ENCODE measurements around the gene FCF1.
A peak's percentile ranks its signal among the peaks of the same experiment; 100 is the strongest.
"Not testable (repeated sequence)": the region's sequence is repeated elsewhere in the genome, so short reads cannot be mapped to it uniquely, and the experiment has no call there.

Gene FCF1

DNA sequence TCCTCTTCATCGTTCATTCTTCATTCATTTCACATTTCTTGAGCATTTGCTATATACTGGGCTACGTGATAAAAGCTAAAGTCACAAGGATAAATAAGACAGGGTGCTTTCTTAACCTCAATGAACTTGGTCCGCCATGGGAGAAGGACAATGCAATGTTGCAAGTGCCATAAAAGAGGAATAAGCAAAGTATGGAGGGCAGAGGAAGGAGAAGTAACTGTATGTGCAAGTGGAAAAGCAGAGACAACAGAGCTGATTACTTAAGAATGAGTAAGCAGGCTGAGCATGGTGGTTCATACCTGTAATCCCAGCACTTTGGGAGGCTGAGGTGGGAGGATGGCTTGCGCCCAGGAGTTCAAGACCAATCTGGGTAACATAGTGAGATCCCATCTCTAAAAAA is 14.5 kb upstream of the FCF1 start:
- DNase-seq (ENCODE audit: low read depth in 1 of 2, low spot score in 1 of 2) = no peak

DNA sequence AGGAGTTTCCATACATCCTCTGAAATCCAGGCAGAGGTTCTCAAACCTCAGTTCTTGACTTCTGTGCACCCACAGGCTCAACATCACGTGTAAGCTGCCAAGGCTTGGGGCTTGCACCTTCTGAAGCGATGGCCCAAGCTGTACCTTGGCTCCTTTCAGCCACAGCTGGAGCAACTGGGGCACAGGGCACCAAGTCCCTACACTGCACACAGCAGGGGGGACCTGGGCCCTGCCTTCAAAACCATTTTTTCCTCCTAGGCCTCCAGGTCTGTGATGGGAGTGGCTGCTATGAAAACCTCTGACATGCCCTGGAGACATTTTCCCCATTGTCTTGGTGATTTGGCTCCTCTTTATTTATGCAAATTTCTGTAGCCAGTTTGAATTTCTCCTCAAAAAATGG is 10.7 kb upstream of the FCF1 start:
- no peak for DNase-seq (ENCODE audit: low read depth in 1 of 2, low spot score in 1 of 2)

GRCh38 chr14:74703043-74703442 is 9.9 kb upstream of the FCF1 start:
- no peak for DNase-seq (ENCODE audit: low read depth in 1 of 2, low spot score in 1 of 2)

GRCh38 chr14:74704656-74705055 is 8.3 kb upstream of the FCF1 start:
- DNase-seq (ENCODE audit: low read depth in 1 of 2, low spot score in 1 of 2) = no peak

DNA sequence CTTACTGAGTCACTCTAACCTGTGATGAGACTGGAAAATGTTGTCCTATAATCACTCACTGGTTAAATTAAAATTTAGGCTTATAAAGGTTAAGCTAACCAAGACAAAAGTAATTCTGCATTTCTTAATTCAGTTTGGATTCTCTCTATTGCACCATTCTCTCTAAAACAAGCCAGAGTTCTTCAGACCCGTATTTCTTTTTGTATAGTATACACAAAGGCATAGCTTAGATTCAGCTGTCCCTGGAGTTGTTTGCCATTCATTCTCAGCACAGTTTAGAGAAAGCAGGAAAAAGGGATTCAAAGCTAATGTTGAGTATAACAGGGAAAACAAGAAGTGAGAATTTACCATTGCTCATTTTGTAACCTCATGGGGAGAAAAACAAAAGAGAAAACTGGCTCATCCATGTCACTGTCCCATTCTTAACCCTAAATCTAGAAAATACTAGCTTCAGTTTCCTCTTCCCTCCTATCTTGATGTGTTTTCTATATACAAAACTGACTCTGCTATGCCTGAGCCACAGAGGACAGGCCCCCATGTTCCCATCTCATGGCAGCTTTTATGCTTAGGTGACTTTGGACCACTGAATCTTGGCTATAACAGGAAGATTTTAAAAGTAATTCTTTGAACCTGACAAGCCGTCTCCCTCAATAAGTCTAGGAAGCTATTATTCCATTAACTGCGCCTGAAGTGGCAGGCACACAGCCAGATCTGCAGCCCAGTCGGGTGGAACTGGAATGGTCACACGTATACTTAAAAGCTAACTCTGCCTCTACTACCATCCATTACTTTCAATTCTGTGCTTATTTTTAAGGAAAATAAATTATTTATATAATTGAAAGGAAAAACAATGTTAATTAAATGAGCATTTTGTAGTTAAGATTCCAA is 7.1 kb upstream of the FCF1 start:
- DNase-seq (ENCODE audit: low read depth in 1 of 2, low spot score in 1 of 2) = no peak

- DNase-seq (ENCODE audit: low read depth in 1 of 2, low spot score in 1 of 2) = no peak
Measured at GRCh38 chr14:74710480-74710879, 2.5 kb upstream of the FCF1 start.

GRCh38 chr14:74711651-74712050 is 1.3 kb upstream of the FCF1 start:
- DNase-seq (ENCODE audit: low read depth in 1 of 2, low spot score in 1 of 2) = no peak

- no peak for DNase-seq (ENCODE audit: low read depth in 1 of 2, low spot score in 1 of 2)
Measured at GRCh38 chr14:74713395-74713735, 421 bp downstream of the FCF1 start.

DNA sequence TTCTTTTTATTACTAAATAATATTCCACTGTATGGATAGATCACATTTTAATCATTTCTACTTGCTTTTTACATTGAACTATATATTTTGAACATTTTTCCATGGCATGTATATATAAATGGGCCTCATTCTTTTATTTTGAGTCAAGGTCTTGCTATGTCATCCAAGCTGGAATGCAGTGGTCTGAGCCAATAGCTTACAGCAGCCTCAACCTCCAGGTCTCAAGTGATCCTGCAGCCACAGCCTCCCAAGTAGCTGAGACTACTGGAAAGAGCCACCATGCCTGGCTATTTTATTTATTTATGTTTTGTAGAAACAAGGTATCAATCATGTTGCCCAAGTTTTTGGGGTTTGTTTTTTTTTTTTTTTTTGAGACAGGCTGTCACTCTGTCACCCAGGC is 7.6 kb downstream of the FCF1 start:
- DNase-seq (ENCODE audit: low read depth in 1 of 2, low spot score in 1 of 2) = no peak

DNA sequence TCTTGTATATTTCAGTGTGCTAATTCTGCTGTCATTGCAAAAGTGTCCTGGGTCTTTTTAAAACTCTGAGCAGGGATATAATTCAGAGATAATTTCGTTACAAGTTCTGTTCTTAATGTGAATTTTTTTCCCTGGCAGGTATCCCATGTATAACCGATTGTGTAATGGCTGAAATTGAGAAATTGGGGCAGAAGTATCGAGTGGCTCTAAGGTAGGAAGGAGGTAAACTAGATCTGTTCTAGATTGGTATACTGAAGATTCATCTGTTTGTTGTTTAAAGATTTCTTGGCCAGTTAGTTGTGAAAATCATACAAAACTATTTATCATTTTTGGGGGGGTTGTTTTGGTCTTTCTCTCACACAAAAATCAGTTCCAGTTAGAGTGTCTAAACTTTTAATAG is 10.2 kb downstream of the FCF1 start:
- no peak for DNase-seq (ENCODE audit: low read depth in 1 of 2, low spot score in 1 of 2)

GRCh38 chr14:74732387-74732786 is 19.4 kb downstream of the FCF1 start:
- no peak for DNase-seq (ENCODE audit: low read depth in 1 of 2, low spot score in 1 of 2)

- DNase-seq (ENCODE audit: low read depth in 1 of 2, low spot score in 1 of 2) = no peak
Measured at GRCh38 chr14:74733221-74733620, 20.3 kb downstream of the FCF1 start.

DNA sequence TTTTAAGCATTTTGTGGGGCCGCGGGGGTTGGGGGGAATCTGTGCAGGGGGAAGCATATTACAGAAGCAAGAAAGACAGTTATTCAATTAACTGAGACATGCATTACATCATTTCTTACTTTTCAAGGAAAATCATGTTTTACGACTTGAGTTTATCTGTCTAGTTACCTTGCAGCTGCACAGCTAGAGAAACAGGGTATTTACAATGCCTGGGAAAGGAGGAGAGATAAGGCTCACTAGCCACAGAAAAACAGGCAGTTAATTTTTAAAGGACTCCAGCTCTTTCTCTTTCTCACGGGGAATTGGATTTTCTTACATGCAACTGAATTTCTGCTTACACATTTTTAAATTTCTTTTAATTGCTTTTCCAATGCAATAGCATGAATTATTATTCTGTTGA is 22.2 kb downstream of the FCF1 start:
- no peak for DNase-seq (ENCODE audit: low read depth in 1 of 2, low spot score in 1 of 2)

DNA sequence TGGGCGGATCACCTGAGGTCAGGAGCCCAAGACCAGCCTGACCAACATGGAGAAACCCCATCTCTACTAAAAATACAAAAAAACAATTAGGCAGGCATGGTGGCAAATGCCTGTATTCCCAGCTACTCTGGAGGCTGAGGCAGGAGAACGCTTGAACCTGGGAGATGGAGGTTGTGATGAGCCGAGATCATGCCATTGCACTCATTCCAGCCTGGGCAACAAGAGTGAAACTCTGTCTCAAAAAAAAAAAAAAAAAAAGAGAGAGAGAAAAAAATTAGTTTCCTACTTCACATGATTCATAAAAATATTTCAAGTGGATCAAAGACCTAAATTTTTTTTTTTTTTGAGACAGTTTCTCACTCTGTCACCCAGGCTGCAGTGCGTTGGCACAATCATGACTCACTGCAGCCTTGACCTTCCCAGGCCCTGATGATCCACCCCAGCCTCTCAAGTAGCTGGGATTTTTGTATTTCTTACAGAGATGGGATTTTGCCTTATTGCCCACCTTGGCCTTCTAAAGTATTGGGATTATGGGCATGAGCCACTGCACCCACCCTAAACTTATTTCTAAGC is 24.9 kb downstream of the FCF1 start:
- no peak for DNase-seq (ENCODE audit: low read depth in 1 of 2, low spot score in 1 of 2)

DNA sequence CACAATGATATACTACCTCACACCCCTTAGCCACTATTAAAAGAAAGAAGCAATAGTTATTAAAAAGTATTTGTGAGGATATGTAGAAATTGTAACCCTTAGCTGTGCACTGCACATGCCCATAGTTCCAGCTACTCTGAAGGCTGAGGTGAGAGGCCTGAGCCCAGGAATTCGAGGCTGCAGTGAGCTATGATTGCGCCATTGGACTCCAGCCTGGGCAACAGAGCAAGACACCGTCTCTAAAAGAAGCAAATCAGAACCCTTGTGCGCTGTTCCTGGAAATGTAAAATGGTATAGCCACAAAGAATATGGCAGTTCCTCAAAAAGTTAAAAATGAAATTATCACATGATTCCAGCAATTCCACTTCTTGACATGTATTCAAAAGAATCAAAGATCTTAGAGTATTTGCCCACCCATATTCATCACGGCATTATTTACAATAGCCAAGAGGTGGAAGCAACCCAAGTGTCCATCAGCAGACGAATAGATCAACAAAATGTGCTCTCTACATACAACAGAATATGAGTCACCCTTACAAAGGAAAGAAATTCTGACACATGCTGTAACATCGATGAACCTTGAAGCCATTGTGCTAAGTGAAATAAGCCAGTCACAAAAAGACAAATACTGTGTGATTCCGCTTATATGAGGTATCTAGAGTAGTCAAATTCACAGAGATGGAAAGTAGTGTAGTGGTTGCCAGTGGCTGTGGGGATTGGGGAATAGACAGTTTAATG is 26.5 kb downstream of the FCF1 start:
- no peak for DNase-seq (ENCODE audit: low read depth in 1 of 2, low spot score in 1 of 2)

DNA sequence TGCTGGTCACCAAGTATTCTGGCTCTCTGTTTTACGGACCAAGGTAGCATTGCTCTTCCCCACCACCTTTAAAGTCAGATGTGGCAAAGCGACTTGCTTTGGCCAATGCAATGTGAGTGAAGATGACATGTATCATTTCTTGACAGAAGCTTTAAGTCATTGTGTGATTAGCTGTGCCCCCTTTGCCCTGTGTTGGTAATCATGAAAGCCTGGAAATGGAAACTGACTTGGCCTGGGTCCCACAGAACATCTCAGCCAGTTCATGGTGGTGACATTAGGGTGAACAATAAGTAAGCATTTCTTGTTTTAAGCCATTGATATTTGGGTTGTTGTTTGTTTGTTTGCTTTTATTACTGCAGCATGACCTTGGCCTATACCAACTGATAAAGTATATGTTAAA is 34.3 kb downstream of the FCF1 start:
- no peak for DNase-seq (ENCODE audit: low read depth in 1 of 2, low spot score in 1 of 2)

- DNase-seq (ENCODE audit: low read depth in 1 of 2, low spot score in 1 of 2) = no peak
Measured at GRCh38 chr14:74754157-74754556, 41.2 kb downstream of the FCF1 start.

DNA sequence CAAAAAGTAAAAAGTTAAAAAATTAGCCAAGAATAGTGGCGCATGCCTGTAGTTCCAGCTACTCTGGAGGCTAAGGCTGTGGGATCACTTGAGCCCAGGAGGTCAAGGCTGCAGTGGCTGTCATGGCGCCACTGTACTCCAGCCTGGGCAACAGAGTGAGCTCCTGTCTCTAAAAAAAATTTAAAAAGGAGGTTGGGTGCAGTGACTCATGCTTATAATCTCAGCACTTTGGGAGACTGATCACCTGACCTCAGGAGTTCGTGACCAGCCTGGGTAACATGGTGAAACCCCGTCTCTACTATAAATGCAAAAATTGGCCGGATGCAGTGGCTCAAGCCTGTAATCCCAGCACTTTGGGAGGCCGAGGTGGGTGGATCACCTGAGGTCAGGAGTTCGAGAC is 42.0 kb downstream of the FCF1 start:
- no peak for DNase-seq (ENCODE audit: low read depth in 1 of 2, low spot score in 1 of 2)

DNA sequence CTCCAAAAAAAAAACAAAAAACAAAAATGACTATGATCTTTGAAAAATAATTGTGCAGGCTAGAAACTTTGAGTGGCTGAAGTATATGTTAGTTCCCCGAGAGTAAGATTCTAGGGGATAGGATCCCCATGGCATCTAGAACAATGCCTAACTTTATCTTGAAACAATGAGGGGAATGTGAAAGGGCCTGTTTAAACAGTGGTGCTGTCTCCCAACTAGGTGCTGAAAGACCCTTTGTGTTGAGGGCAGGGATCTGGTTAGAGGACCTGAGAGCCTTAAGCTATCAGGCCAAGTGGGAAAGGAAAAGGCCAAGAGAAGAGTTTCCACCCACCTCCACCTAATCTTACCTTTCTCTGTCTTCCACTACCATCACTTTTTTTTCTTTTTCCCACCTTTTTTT is 43.4 kb downstream of the FCF1 start:
- no peak for DNase-seq (ENCODE audit: low read depth in 1 of 2, low spot score in 1 of 2)

- not testable (repeated sequence) for DNase-seq (ENCODE audit: low read depth in 1 of 2, low spot score in 1 of 2)
Measured at GRCh38 chr14:74758505-74758904, 45.6 kb downstream of the FCF1 start.

GRCh38 chr14:74762917-74763802 is 50.2 kb downstream of the FCF1 start, which contains the start of gene YLPM1:
TSS of gene YLPM1 (plus strand) at chr14:74763316. CDS start at chr14:74763490, 174 bp downstream.
- peak; percentile 81 to 86 for DNase-seq (ENCODE audit: low read depth in 1 of 2, low spot score in 1 of 2)
